Activated CD4-positive, alpha-beta memory T cell treated with anti-CD3 and anti-CD28 coated beads for 36 hours (primary cell): Measurements from ENCODE around the gene POLN. TPM values are rescaled to one million over a fixed set of nuclear protein-coding genes. Genes with fewer than 3 reads are reported as not detected.
"Not testable (repeated sequence)": the region's sequence is repeated elsewhere in the genome, so short reads cannot be mapped to it uniquely, and the experiment has no call there.

Experiments used
- CTCF ChIA-PET: fragments of 350-600 bp; sonication (Branson Sonifier 250); formaldehyde crosslinking; loops from one replicate; lab custom pipeline; 2021; ENCODE audit warnings: antibody characterized with exemption, inconsistent platforms; lab: Charles Lee
- POLR2A ChIA-PET: fragments of 350-600 bp; sonication (Branson Sonifier 250); formaldehyde crosslinking; loops from one replicate; lab custom pipeline; 2021; ENCODE audit warnings: antibody characterized with exemption; lab: Charles Lee
- DNase-seq: peaks from one replicate; pipeline ENCODE4 v3.0.0-alpha.2; 2020
- H3K27ac Mint-ChIP-seq: one replicate; pipeline ENCODE4 v1.8.0; 2021; ENCODE audit warnings: mixed read lengths
- H3K27me3 Mint-ChIP-seq: one replicate; pipeline ENCODE4 v1.8.0; 2021; ENCODE audit warnings: mixed read lengths
- H3K36me3 Mint-ChIP-seq: one replicate; pipeline ENCODE4 v1.8.0; 2021; ENCODE audit warnings: mixed read lengths
- H3K4me1 Mint-ChIP-seq: one replicate; pipeline ENCODE4 v1.8.0; 2021; ENCODE audit warnings: low read depth, mixed read lengths
- H3K4me3 Mint-ChIP-seq: one replicate; pipeline ENCODE4 v1.8.0; 2021; ENCODE audit warnings: mild to moderate bottlenecking, mixed read lengths
- H3K9me3 Mint-ChIP-seq: one replicate; pipeline ENCODE4 v1.8.0; 2021; ENCODE audit warnings: mixed read lengths
- intact Hi-C: fragments of 100-400 bp; cut with micrococcal nuclease; formaldehyde crosslinking; loops from one replicate; pipeline ENCODE4 v1.15.1; 2023
- total RNA-seq, 2 experiments: library from RNA; stranded (reverse); gene quantifications; one replicate each; pipeline ENCODE4 v1.2.3, GENCODE V29; 2021

Gene POLN
- total RNA-seq, 2 experiments from 2014 or later = 2.7 to 4.0 TPM

DNA sequence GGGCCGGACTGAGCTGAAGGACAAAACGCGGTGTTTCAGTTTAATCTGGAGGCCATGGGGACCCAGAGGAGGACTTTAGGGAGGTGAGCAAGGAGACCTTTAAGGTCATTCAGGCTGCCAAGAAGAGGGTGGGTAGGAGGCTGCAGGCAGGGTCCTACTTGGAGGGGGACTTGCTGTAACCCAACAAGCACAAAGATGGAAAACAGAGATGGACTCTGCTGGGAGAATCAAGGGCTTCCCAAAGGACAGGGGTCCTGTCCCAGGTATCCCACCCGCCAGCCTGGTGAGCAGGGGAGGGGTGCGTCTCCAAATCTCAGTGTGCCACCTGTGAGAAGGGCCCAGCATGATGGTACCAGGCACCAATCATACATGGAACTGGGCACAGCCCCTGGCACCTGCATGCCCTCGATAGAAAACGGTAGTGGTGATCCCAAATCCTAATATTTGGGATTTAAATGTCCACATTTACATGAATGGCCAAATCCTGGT lies 3.9 kb upstream of the POLN start:
- intact Hi-C loops = loop anchor here (10.0 kb wide), 2 partner anchors 289 to 689 kb away; partner anchors contain the start of gene FAM193A
- CTCF ChIA-PET = no interaction called here
- DNase-seq = no peak
- Mint-ChIP-seq H3K27me3 (no peaks in the 10 kb centered on the region), H3K9me3 (no peaks in the 10 kb centered on the region), H3K36me3 (peaks cover 2% of the 10 kb centered on the region), H3K4me3 (no peak overlapping the region), H3K27ac (no peak overlapping the region), H3K4me1 (peaks cover 19% of the 10 kb centered on the region)
- POLR2A ChIA-PET = no interaction called here

DNA sequence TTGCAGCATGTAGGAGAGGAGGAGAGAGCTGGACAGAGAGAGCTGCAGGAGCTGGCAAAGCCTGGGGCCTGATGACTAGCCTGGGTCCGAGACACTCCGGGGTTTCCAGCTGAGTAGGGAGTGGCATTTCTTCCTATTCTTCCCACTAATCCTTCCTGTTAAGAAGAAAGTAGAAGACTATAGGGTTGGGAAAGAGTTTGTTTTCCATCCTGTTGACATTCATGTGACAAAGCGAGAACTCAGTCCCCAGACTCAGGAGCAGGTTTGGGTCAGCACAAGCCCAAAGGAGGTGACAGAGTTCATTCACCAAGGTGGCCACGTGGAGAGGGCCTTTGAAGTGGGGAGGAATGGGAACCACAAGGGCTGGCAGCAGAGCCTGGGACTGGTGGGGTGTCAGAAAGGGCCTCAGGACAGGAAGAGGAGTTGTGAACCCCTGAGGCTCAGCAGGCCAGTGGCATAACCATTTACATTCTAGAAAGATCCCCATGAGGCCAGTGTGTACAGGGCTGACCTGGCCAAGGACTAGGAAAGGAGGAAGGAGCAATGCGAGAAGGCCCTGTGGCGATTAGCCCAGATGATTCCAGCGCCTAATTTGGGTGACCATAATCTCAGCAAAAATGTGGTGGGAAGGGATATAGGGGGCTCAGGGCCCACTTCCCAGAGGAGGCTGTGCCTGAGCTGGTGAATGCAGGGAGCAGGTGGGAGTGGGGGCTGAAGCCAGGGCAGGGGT lies 3.3 kb upstream of the POLN start:
- POLR2A ChIA-PET = no interaction called here
- DNase-seq = no peak
- intact Hi-C loops = loop anchor here (10.0 kb wide), 2 partner anchors 290 to 690 kb away; partner anchors contain the start of gene FAM193A
- Mint-ChIP-seq H3K27ac (peak overlapping the region; percentile 14), H3K9me3 (no peaks in the 10 kb centered on the region), H3K4me3 (no peak overlapping the region), H3K27me3 (no peaks in the 10 kb centered on the region), H3K36me3 (peaks cover 7% of the 10 kb centered on the region), H3K4me1 (peaks cover 25% of the 10 kb centered on the region)
- CTCF ChIA-PET = interaction anchor here (0.7 kb wide), 1 partner anchor 11 kb away, joined by 3 read pairs; no protein-coding TSS in a partner anchor

DNA sequence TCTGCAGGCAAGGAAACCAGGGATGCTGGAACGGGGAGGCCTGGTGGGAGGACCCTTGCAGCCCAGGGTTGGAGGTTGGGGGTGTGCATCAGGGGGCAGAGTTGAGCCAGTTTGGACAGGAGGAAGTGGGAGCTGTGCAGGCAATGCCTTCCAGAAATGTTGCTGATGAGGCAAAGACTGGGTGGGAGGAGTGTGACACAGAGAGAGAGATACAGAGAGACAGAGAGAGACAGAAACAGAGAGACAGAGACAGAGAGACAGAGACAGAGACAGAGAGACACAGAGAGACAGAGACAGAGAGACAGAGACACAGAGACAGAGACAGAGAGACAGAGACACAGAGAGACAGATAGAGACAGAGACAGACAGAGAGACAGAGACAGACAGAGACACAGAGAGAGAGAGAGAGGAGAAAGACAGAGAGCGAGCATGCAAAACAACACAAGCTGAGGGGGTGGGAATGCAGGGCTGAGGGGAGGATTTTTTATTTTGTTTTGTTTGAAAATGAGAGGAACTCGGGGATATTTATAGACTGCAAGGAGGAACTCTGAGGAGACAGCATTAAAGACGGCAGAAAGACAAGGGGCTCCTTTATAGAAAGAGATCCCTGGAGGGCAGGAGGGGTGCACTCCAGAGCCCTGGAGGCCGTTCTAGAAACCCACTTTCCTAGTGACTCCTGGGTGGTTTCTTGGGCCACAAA lies 1.9 kb upstream of the POLN start:
- Mint-ChIP-seq H3K4me3 (no peak overlapping the region), H3K27ac (peak overlapping the region; percentile 25), H3K36me3 (peaks cover 17% of the 10 kb centered on the region), H3K27me3 (no peaks in the 10 kb centered on the region), H3K4me1 (peaks cover 36% of the 10 kb centered on the region), H3K9me3 (no peaks in the 10 kb centered on the region)
- peak; percentile 54 for DNase-seq
- intact Hi-C loops = loop anchor here (5.0 to 10.0 kb wide), 3 partner anchors 291 to 691 kb away; partner anchors contain the start of genes FAM193A and NSD2
- CTCF ChIA-PET = interaction anchor here (1.0 kb wide), 2 partner anchors 87 to 219 kb away, joined by 3 read pairs; no protein-coding TSS in a partner anchor
- POLR2A ChIA-PET = no interaction called here

DNA sequence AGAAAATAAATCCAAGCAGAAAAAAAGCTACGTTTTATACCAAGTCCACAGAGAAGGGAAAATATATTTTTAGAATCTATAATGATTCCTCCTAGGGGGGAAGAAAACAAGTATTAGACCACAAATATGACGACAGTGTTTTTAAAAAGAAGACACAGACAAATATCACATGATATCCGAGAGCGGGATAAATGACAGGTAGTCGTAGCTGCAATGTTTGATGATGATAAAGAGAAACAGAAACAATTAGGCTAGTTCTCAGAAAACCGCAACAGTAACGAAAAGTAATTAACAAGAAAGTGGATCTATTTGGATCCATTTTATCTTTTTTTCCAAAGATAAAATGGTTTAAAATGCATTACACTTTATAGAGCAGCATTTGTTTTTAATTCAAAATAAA lies 918 bp downstream of the POLN start:
- no peak for DNase-seq
- Mint-ChIP-seq H3K36me3 (peaks cover 29% of the 10 kb centered on the region), H3K27ac (peak overlapping the region; percentile 89), H3K4me1 (peaks cover 54% of the 10 kb centered on the region), H3K4me3 (peak overlapping the region; percentile 97), H3K9me3 (no peaks in the 10 kb centered on the region), H3K27me3 (no peaks in the 10 kb centered on the region)
- CTCF ChIA-PET = interaction anchor here (0.7 to 3.5 kb wide), 9 partner anchors 11 to 511 kb away, joined by 3 to 23 read pairs (median 4); partner anchors contain the start of genes CFAP99, MXD4, RNF4 and ZFYVE28
- intact Hi-C loops = loop anchor here (5.0 to 10.0 kb wide), 3 partner anchors 294 to 694 kb away; partner anchors contain the start of genes FAM193A and NSD2
- POLR2A ChIA-PET = interaction anchor here (0.9 to 2.5 kb wide), 6 partner anchors 21 to 227 kb away, joined by 3 to 11 read pairs (median 8); partner anchors contain the start of genes CFAP99, MXD4, RNF4 and ZFYVE28

DNA sequence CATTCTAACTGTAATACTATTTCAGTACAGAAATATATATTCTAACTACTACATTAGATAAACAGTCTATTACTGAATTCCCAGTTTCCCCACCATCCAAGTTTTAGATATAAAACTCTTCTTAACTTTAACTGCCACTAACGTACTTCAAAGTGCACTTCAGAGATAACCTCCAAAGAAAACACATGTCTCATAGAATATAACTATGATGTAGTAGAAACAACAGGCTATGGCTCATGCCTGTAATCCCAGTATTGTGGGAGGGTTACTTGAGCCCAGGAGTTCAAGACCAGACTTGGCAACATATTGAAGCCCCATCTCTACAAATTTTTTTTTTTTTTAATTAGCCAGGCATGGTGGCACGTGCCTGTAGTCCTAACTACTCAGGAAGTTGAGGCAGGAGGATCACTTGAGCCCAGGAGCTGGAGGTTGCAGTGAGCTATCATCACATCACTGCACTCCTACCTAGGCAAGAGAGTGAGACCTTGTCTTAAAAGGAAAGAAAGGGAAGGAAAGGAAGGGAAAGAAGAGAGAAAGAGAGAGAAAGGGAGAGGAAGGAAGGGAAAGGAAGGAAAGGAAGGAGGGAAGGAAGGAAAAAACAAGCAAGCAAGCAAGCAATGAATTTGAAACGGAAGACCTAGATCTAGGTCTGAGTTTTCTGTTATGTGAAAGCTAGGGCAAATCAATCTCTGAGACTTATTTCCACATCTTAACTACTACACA lies 4.8 kb downstream of the POLN start:
- intact Hi-C loops = no loop called here
- no peak overlapping the region for H3K27ac Mint-ChIP-seq
- H3K4me3 Mint-ChIP-seq = peak overlapping the region; percentile 2
- DNase-seq = no peak
- H3K27me3 Mint-ChIP-seq = no peaks in the 10 kb centered on the region
- peaks cover 56% of the 10 kb centered on the region for H3K4me1 Mint-ChIP-seq
- ChIA-PET POLR2A (no interaction called here), CTCF (interaction anchor here (0.7 to 4.0 kb wide), 4 partner anchors 17 to 225 kb away, joined by 3 to 19 read pairs (median 6); partner anchors contain the start of gene CFAP99)
- peaks cover 39% of the 10 kb centered on the region for H3K36me3 Mint-ChIP-seq
- H3K9me3 Mint-ChIP-seq = no peaks in the 10 kb centered on the region

DNA sequence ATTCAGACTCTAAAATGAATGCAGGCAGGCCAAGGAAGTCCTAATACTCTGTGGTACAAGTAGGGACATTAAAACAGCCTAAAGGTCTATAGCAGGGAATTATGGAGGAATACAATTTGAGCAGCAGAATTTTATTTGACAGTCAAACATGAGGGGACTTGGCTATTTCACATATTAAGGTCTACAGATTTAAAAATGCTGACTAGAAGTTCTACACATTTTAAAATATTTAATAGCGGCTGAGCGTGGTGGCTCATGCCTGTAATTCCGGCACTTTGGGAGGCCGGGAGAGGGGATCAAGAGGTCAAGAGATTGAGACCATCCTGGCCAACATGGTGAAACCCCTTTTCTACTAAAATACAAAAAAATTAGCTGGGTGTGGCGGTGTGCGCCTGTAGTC lies 10.8 kb downstream of the POLN start:
- CTCF ChIA-PET = interaction anchor here (1.0 to 2.4 kb wide), 3 partner anchors 9 to 11 kb away, joined by 4 to 13 read pairs (median 4); no protein-coding TSS in a partner anchor
- Mint-ChIP-seq H3K36me3 (peaks cover 17% of the 10 kb centered on the region), H3K27me3 (no peaks in the 10 kb centered on the region), H3K27ac (no peak overlapping the region), H3K4me1 (peaks cover 18% of the 10 kb centered on the region), H3K9me3 (no peaks in the 10 kb centered on the region), H3K4me3 (no peak overlapping the region)
- no peak for DNase-seq
- intact Hi-C loops = no loop called here
- POLR2A ChIA-PET = no interaction called here

DNA sequence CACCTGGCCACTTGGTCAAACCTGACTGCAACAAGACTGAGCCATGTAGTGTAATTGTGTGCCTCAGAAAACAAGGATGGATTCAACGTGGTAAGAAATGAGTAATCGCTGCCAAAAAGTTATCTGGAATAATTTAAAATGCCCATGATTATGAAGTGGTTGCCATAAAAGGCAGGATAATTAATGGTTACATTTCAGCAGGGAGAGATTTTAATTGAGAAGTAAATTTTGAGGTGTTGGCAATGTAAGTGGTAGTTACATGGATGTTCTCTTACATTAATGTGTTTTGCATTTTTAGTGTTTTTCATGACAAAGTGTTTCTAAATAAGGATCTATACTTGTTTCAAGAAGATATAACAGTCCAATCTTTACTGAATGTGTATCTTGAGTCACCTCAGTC lies 15.7 kb downstream of the POLN start:
- Mint-ChIP-seq H3K36me3 (peaks cover 11% of the 10 kb centered on the region), H3K9me3 (no peaks in the 10 kb centered on the region), H3K4me1 (no peaks in the 10 kb centered on the region), H3K27me3 (no peaks in the 10 kb centered on the region), H3K4me3 (no peak overlapping the region), H3K27ac (no peak overlapping the region)
- intact Hi-C loops = no loop called here
- CTCF ChIA-PET = no interaction called here
- DNase-seq = no peak
- POLR2A ChIA-PET = no interaction called here

DNA sequence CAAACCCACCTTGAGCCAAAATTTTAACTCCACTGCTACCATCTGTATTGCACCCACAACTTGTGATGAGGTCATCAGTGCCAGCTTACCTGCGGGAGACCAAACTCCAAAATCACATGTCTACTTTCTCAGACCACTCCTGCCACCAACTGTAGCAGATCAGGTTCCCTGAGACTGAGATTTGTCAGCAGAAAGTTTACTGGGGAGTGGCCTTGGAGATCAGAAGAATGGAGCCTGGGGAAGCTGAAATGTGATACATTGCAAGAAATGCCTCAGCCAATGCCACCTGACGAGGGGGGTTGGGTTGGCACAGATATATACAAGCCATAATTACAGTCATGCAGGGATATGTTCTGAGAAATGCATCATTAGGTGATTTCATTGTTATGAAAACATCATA lies 19.1 kb downstream of the POLN start:
- Mint-ChIP-seq H3K9me3 (no peaks in the 10 kb centered on the region), H3K27ac (no peak overlapping the region), H3K4me3 (no peak overlapping the region), H3K27me3 (no peaks in the 10 kb centered on the region), H3K36me3 (peaks cover 8% of the 10 kb centered on the region), H3K4me1 (peaks cover 5% of the 10 kb centered on the region)
- ChIA-PET CTCF (interaction anchor here (0.7 to 1.2 kb wide), 2 partner anchors 220 to 240 kb away, joined by 3 to 4 read pairs; no protein-coding TSS in a partner anchor), POLR2A (interaction anchor here (1.1 kb wide), 1 partner anchor 144 kb away, joined by 3 read pairs; no protein-coding TSS in a partner anchor)
- intact Hi-C loops = no loop called here
- DNase-seq = no peak

DNA sequence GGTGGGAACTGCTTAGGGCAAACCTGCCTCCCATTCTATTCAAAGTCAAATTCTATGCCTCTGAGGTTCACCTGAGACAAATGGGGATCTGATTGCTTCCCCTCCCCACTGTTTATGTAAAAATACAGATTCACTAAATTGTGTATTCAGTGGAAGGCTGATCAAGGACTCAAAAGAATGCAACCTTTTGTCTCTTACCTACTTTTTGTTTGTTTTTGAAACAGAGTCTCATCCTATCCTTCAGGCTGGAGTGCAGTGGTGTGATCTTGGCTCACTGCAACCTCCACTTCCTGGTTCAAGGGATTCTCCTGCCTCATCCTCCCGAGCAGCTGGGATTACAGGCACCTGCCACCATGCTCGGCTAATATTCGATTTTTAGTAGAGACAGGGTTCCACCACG lies 20.5 kb downstream of the POLN start:
- intact Hi-C loops, POLR2A ChIA-PET: not testable (repeated sequence)

DNA sequence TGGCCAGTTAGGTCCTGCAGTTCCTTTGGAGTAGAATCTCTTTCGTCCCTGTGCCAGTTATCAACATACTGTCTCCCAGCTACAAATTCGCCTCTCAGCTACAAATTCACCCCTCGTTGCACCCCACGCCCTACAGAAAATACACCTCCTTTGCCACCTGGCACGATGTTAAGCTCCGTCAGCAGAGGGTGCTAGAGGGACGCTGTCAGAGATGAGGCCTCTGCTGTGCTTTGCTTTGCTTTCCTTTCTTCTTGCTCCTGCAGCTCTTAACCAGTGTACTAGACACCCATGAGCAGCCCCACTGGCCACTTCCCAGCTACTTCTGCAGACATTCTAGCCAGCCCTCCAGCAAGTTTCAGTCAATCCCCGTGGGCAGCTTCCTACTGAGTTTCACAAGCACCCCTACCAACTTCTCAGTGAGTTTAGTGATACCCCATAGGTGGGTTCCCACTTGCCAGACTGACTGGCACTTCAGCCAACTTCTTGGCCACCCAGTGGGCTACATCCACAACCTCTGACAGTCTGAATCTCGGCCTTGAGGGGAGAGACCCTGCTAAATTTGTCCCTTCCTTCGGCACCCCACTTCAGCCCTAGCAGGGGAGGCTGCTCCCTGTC lies 21.8 kb downstream of the POLN start:
- peaks cover 3% of the 10 kb centered on the region for H3K36me3 Mint-ChIP-seq
- H3K27me3 Mint-ChIP-seq = no peaks in the 10 kb centered on the region
- peaks cover 5% of the 10 kb centered on the region for H3K4me1 Mint-ChIP-seq
- no peak overlapping the region for H3K27ac Mint-ChIP-seq
- ChIA-PET POLR2A (interaction anchor here (1.1 to 1.4 kb wide), 2 partner anchors 21 to 249 kb away, joined by 3 to 5 read pairs; partner anchors contain the start of gene RNF4), CTCF (interaction anchor here (0.6 to 2.6 kb wide), 34 partner anchors 9 to 315 kb away, joined by 3 to 28 read pairs (median 5); partner anchors contain the start of genes CFAP99, HAUS3, MXD4 and POLN)
- intact Hi-C loops = loop anchor here (1.0 kb wide), 1 partner anchor 221 kb away; no protein-coding TSS in a partner anchor
- H3K9me3 Mint-ChIP-seq = no peaks in the 10 kb centered on the region
- no peak overlapping the region for H3K4me3 Mint-ChIP-seq
- peak; percentile 84 for DNase-seq

More for the DNA sequence above, 20.5 kb downstream of the POLN start:
- not testable (repeated sequence) for H3K36me3 Mint-ChIP-seq, DNase-seq, H3K27ac Mint-ChIP-seq, H3K27me3 Mint-ChIP-seq, H3K9me3 Mint-ChIP-seq, H3K4me3 Mint-ChIP-seq, H3K4me1 Mint-ChIP-seq
- CTCF ChIA-PET = interaction anchor here (0.7 to 2.6 kb wide), 7 partner anchors 9 to 880 kb away, joined by 3 to 28 read pairs (median 7); partner anchors contain the start of genes HAUS3, POLN and RNF4
